ENCODE data around the gene TRIM59. TPM values are rescaled to one million over a fixed set of nuclear protein-coding genes. Genes with fewer than 3 reads are reported as not detected.
"Not testable (repeated sequence)": the region's sequence is repeated elsewhere in the genome, so short reads cannot be mapped to it uniquely, and the experiment has no call there.

Gene TRIM59
- total RNA-seq, 1 donor from 2014 or later, result 19.7 TPM

DNA sequence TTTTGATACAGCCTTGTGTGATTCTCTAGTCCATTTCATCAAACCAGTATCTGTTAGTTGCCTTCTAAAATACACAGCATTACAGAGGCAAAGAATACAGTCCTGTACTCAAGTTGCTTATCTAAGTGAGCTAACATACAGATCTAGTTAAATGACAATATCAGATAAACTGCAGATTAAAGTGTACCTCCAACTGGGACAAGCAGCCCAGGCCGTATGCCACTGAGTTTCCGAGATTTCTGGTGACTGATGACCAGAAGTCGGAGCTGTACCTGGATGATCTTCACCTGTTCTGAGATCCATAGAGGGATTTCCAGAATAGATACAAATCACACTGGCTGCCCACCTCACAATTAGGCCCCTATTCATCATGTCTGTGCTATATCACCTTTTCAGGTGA, 6.3 kb upstream of the TRIM59 start:
- no peak for DNase-seq

DNA sequence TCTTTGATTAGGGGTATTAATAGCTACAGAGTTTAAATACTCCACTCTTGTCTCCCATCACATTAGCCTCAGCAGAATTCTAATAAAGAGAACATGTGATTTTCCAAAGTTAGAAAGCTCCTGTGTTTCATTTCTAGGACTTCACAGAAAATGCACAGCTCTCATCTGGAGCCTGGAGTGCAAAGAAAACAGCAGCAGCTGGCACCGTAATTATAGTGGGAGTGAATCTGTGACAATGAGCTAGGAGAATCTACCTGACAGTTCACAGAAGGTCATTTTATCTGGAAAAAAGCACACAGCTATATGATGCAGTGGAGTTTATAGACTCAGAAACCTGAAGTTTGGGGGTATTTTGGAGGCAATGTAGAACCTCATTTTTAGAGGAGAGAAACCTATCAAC, 5.4 kb upstream of the TRIM59 start:
- no peak for DNase-seq

DNA sequence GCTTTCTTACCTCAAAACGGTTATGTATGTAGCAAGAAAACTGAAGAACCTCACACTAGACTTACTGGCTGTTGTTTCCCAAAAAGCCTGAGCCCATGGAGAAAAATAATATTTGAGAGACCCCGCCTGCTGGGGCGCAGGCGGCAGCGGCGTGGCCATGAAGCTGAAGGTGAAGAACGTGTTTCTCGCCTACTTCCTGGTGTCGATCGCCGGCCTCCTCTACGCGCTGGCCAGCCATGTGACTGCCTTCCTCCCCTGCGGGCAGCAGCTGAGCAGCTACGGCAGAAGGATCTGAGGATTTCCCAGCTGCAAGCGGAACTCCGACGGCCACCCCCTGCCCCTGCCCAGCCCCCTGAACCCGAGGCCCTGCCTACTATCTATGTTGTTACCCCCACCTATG, 2.7 kb upstream of the TRIM59 start:
- DNase-seq, result not testable (repeated sequence)

DNA sequence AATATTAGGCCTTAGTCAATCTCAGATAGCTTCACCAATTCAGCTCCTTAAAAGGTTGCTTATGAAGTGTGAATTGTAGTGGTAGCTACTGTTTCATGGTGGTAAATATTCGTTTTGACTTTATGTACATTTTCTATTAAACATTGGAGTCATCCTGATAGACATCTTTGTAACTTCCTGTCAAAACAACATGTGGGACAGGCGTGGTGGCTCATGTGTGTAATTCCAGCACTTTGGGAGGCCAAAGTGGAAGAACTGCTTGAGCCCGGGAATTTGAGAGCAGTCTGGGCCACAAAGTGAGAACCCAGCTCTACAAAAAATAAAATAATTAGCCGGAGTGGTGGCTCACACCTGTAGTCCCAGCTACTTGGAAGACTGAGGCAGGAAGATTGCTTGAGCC, 2.0 kb upstream of the TRIM59 start:
- DNase-seq, result no peak

DNA sequence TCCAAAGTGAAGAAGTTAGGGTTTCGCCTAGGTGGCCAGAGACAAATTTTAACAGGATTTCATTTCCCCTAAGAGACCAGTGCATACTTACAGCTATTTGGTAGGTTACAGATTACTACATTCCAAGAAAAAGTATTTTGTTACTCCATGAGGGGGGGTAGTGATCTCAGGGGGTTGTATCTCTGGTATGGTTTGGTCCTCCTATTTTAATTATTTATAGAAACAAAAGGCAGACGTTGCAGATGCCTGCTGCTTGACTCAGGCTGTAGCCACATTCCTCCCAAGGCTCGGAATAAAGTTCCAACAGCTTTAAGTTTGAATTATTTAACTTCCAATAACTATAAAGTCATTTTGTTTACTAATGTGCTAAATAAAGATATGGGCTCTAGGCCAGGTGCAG, 1.3 kb upstream of the TRIM59 start:
- DNase-seq, result no peak

DNA sequence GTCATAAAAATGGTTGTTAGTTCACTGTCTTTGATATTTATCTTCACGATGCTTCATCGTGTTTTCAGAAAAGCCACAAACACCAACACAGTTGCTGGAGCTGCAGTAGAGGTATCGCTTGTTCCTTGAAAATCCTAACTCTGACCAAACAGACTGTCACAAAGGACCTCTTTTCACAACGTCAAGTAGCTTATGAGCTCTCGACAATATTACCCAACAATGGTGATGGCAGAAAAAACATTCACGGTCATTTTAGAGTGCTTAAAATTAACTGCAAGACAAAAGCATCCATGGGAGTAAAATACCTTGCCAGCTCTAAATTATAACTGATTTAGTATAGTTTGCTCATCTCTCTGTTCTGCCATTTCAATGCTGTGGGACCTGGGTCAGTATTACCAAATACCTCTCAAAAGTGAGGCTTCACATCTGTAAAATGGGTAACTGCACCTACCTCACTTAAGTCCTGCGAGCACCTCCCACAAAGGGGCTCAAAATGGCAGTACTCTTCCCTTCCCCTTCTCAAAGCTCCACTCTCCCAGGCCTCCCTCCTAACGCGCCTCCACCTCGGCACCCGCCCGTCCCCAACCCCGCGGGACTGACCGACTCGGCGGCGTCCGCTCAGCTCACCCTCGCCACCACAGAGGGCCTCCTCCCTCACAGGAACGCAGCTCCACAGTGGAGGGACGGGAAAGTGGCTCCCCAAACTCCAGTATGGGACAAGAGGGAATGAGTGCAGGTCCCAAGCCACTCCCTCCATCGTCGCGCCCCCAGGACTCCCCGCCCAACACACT, 546 bp downstream of the TRIM59 start:
- DNase-seq, result peak; percentile 47

DNA sequence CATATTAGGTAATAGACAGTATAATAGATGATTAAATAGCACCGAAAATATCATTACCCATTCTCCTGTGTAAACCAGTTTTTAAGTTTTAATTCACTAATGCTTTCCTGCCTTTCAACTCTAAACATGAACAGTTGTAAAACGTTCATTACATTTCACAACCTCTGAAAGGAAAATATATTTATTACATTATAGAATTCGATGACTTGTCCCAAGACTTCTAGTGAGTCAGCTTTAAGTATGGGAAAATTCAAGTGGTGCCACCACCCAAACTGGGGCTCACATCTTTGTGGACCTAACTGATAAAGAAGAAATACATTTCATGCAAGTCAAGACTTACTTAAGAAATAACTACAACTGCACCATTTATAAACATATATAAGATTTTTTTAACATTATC, 2.0 kb downstream of the TRIM59 start:
- DNase-seq, result no peak

DNA sequence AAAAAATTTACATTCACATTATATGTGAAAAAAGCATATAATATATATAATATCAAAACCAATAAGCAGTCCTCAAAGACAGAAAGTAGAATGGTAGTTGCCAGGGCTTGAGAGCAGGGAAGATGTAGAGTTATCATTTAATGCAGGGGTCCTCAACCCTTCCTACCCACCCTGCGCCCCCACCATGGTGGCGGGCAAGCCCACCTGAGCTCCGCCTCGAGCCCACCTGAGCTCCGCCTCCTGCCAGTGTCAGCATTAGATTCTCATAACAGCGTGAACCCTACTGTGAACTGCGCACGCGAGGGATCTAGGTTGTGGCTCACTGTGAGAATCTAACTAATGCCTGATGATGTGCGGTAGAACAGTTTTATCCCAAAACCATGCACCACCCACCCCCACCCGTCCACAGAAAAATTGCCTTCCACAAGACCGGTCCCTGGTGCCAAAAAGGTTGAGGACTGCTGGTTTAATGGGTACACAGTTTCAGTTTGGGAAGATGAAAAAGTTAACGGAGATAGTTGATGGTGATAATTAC, 3.0 kb downstream of the TRIM59 start:
- no peak for DNase-seq

DNA sequence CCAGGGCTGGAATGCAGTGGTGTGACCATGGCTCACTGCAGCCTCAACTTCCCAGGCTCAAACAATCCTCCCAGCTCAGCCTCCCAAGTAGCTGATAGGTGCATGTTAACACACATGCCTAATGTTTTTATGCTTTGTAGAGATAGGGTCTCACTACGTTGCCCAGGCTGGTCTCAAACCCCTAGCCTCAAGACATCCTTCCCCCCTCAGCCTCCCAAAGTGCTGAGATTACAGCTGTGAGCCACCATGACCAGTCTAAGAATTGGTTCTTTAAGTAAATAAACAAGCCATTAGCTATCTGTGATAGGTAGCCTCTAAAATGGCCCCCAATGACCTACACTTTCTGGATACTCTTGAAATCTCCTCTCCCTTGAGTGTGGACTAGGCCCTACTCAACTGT, 3.7 kb downstream of the TRIM59 start:
- DNase-seq, result no peak

DNA sequence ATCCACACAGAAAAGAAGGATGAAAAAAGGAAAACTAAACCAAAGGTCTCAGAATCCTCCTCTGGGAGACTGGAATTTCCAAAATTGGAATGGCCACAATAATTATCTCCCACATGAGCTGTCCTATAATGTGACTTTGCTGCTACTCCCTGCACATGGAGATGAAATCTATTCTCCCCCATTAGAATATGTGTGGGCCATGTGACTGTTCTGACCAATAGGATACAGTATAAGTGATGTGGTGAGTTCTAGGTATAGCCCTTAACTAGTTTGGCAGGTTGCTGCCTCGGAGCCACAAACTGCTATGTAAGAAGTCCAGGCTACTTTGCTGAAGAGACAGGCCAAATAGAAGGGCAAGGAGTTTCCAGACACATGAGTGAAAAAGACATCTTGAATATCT, 5.2 kb downstream of the TRIM59 start:
- no peak for DNase-seq

DNA sequence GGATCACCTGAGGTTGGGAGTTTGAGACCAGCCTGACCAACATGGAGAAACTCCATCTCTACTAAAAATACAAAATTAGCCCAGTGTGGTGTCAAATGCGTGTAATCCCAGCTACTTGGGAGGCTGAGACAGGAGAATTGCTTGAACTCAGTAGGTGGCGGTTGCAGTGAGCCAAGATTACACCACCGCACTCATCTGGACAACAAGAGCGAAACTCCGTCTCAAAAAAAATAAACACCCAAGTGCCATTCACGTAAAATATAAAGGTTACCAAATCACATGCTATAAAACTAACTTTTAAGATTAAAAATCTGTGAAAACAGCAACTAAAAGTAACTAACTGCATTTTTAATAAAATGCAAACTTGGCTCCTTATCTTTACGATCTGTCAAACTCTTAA, 8.9 kb downstream of the TRIM59 start:
- no peak for DNase-seq

DNA sequence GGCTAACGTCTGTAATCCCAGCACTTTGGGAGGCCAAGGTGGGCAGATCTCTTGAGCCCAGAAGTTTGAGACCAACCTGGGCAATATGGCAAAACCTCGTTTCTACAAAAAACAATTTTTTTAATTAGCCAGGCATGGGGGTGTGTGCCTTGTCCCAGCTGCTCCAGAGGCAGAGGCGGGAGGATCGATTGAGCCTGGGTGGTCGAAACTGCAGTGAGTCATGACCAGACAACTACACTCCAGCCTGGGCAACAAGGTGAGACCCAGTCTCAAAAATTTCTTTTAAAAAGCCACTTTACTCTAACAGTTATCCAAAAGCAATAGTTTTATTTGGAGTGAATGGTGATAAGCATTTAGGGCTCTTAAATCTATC, 12.5 kb downstream of the TRIM59 start:
- DNase-seq, result no peak

DNA sequence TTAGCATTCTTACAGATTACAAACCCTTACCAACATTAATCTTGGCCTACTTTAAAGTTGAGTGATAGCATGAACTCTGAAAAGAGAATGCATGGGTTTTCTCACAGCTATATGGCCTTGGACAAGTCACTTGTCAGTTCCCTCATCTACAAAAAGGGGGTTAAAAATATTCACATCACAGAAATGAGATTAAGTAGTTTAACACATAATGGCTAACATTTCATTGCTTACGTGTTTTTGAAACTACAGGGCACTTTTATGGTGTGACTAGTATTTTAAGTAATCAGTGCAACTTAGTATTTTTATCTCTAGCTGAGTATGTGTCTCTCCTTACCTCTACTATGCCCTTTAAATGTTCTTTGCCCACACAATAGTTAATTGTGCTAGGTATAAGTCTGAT, 13.8 kb downstream of the TRIM59 start:
- DNase-seq, result no peak

DNA sequence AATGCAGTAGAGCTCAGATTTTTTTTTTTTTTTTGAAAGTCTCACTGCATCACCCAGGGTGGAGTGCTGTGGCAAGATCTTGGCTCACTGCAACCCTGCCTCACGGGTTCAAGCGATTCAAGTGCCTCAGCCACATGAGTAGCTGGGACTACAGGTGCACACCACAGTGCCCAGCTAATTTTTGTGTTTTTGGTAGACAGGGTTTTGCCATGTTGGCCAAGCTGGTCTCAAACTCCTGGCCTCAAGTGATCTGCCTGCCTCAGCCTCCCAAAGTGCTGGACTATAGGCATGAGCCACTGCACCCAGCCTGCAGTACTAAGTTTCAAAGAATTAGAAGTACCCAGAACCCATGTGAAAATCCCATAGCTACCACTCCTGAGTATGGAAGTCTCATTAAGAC, 14.5 kb downstream of the TRIM59 start:
- DNase-seq, result no peak

DNA sequence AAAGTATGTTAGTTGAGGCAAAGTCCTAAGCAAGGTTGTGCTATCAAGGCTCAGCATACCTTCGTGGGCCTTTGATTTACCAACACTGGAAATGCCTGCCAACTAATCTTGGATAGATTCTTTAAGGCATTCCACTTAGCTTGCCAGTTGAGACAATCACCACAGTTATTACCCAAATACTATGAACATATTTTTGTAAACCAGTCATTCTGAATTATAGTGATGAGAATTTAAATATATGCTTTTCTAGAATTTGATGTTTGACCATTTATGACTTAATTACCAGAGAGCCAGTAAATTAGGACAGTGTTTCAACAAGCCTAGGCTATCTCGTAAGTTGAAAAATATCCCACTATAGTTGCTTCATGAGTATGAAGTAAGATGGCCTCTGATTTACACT, 15.5 kb downstream of the TRIM59 start:
- DNase-seq, result no peak

DNA sequence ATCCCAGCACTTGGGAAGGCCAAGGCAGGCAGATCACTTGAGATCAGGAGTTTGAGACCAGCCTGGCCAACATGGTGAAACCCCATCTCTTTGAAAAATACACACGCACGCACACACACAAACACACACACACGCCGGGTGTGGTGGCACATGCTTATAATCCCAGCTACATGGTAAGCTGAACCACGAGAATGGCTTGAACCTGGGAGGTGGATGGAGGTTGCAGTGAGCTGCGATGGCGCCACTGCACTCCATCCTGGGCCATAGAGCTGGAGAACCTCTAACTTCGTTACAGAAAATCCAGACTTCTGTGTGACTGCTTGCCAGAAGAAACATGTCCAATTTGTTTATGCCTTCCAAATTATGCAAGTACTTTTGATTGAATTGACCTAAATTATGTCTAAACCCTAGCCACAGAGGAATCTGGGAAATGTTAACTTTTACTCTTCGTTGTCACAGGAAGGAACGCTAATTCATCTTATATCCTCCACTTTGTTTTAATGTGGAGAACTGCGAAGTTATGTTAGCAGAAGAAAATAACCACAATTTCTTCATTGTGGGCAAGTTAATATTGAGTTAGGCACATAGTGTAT, 21.7 kb downstream of the TRIM59 start:
- DNase-seq, result no peak

DNA sequence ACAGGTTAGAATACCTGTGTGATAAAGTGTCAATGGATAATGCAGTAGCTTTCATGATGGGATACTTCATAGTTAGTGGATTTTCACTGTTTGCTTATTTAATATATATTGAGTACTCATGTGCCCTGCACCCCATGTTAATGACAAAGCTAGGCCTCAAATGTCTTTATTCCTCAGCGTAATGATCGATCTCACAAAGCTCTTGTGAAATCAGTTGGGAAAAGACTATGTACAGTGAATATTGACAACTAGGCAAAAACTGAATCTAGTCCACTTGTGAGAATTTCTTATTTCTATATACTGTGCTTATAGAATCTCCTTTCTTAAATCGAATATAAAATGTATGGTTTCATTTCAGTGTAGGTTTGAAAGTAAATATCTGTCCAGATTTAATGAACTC, 32.3 kb downstream of the TRIM59 start:
- DNase-seq, result no peak

DNA sequence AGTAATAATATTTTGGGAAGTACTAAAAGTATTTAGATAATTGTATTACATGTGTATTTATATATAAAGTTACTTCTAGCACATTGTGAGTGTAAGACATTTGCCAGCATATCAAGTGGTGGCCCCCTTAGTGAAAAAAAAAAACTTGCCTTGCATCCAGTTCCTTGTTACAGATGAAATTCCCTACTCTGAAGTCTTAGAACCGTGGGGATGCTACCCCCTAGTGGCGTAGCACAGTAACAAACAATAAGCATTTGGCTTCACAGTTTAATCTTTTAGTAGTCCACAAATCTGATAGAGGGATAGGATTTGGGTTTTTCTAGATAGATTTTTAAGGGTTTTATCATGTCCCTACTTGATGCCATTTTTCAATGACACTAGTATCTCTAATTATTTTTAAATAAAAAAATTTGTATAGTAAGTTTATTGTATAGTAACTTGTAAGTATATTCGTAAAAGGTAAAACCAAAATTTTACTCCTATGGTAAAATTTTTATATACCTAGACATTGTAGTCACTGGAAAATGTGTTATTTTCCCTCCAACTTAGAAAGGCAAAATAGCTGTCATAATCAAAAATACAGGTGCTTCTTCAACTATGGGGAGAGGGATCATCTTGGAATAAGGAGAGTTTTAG, 35.9 kb downstream of the TRIM59 start:
- DNase-seq, result peak; percentile 90

DNA sequence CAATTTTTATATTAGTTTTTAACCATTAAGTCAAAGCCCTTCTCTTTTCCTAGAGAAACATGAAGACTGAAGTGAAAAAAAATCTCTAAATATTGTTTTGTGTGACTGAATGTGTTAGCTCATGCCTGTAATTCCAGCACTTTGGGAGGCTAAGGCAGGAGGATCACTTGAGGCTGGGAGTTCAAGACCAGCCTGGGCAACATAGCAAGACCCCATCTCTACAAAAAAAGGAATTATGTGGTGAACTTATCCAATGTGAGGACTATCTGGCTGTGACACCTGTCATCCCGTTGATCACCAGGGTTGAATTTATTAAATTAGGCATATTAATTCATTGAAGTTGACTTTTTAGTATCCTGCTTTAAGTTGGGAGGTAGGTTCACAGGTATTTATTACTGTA, 37.1 kb downstream of the TRIM59 start:
- no peak for DNase-seq

DNA sequence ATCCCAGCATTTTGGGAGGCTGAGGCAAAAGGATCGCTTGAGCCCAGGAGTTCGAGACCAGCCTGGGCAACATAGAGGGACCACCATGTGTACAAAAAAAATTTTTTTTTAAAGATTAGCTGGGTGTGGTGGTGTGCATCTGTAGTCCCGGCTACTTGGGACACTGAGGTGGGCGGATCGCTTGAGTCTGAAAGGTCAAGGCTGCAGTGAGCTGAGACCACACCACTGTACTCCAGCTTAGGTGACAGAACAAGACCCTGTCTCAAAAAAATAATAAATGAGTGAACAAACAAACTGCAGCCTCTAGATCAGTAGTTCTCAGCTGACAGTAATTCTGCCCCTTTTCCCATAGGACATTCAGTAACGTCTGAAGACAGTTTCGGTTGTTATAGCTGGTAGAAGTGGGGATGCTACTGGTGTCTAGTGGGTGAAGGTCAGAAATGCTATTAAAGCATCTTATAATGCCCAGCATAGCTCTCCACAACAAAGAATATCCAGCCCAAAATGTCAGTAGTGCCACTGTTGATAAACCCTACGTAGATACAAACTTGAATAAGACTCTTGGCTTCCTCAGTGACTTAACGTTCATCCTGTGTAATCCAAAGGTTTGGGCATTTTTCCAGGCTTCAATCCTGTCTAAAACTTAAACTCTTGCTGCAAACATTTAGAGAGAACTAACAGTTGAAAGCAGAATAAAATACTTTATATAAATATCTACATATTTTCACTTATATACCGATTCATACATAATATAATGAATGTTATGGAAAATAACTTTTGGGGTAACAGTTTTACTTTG, 39.6 kb downstream of the TRIM59 start:
- DNase-seq, result peak; percentile 54

DNA sequence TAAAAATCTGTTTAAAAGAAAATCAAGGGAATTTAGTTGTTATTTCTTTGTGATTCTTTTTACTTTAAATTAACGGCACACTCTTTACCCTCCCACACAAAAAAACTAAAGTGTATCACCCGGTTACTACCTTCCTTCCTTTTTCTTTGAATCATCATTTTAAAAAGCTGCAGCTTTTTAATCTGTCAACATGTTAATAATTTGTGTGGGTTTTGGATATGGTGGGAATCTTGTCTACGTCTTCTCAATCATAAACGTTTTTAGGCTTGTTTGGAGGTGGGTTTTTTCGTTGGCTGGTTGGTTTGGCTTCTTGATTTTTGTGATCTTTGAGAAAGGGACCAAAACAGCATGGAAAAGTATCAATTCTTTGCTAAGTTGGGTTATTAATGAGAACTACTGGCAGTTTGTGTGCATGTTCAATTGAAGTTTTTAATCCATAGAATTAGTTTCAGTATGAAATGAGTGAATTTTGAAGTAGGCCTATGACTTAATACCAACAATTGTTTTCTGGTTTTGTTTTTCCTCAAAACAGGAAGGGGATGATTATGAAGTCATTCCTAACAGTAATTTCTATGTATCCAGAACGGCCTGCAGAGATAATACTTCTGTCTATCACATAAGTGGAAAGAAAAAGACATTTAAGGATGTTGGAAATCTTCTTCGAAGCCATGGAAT, 45.7 kb downstream of the TRIM59 start:
- DNase-seq, result peak; percentile 52

DNA sequence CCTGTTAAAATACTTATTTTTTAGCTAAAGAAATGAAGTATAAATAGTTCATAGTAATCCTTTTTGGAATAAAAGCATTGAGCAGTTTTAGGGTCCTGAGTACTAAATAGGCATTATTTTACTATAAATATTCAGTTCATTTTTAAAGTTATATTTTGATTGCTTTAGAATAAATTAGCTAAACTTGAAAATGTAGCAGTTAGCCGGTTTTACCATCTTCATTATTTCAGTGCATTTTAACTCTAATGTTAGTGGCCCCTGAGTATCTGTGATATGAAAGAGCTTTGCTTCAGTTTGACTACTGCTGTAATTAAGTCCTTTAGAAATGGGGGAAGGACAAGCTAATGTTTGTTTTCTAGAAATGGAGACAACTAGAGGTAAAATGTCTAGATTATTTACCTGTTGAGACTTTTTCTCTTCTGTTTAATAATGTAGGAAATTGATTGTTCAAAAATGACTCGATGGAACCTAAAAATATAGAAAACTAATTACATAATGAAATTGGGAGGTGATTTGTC, 46.5 kb downstream of the TRIM59 start:
- peak; percentile 32 for DNase-seq
